ENCODE measurements around the gene UPF3A. TPM values are rescaled to one million over a fixed set of nuclear protein-coding genes. Genes with fewer than 3 reads are reported as not detected.
"Not testable (repeated sequence)": the region's sequence is repeated elsewhere in the genome, so short reads cannot be mapped to it uniquely, and the experiment has no call there.

Gene UPF3A
- total RNA-seq, 1 donor from 2014 or later: 46.2 TPM

GRCh38 chr13:114330086-114330485, 48.7 kb downstream of the UPF3A start:
- Mint-ChIP-seq H3K9me3 (ENCODE audit: low read depth) (no peaks in the 10 kb centered on the region), H3K27ac (ENCODE audit: unreplicated experiment) (no peak overlapping the region), H3K27me3 (ENCODE audit: low read depth) (no peaks in the 10 kb centered on the region), H3K36me3 (ENCODE audit: low read depth) (peaks cover 10% of the 10 kb centered on the region), H3K4me3 (ENCODE audit: unreplicated experiment) (no peak overlapping the region), H3K4me1 (ENCODE audit: low read depth) (peaks cover 4% of the 10 kb centered on the region)
- DNase-seq (ENCODE audit: low spot score): no peak
- TF ChIP-seq, protein P1, sequence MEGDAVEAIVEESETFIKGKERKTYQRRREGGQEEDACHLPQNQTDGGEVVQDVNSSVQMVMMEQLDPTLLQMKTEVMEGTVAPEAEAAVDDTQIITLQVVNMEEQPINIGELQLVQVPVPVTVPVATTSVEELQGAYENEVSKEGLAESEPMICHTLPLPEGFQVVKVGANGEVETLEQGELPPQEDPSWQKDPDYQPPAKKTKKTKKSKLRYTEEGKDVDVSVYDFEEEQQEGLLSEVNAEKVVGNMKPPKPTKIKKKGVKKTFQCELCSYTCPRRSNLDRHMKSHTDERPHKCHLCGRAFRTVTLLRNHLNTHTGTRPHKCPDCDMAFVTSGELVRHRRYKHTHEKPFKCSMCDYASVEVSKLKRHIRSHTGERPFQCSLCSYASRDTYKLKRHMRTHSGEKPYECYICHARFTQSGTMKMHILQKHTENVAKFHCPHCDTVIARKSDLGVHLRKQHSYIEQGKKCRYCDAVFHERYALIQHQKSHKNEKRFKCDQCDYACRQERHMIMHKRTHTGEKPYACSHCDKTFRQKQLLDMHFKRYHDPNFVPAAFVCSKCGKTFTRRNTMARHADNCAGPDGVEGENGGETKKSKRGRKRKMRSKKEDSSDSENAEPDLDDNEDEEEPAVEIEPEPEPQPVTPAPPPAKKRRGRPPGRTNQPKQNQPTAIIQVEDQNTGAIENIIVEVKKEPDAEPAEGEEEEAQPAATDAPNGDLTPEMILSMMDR (IDR thresholded peaks at IDR 0.05): no peak

- not testable (repeated sequence) for H3K9me3 Mint-ChIP-seq (ENCODE audit: low read depth); H3K4me1 Mint-ChIP-seq (ENCODE audit: low read depth); H3K4me3 Mint-ChIP-seq (ENCODE audit: unreplicated experiment); H3K27me3 Mint-ChIP-seq (ENCODE audit: low read depth); H3K27ac Mint-ChIP-seq (ENCODE audit: unreplicated experiment); H3K36me3 Mint-ChIP-seq (ENCODE audit: low read depth); DNase-seq (ENCODE audit: low spot score)
Observed at GRCh38 chr13:114333881-114334280, 52.5 kb downstream of the UPF3A start.

DNA sequence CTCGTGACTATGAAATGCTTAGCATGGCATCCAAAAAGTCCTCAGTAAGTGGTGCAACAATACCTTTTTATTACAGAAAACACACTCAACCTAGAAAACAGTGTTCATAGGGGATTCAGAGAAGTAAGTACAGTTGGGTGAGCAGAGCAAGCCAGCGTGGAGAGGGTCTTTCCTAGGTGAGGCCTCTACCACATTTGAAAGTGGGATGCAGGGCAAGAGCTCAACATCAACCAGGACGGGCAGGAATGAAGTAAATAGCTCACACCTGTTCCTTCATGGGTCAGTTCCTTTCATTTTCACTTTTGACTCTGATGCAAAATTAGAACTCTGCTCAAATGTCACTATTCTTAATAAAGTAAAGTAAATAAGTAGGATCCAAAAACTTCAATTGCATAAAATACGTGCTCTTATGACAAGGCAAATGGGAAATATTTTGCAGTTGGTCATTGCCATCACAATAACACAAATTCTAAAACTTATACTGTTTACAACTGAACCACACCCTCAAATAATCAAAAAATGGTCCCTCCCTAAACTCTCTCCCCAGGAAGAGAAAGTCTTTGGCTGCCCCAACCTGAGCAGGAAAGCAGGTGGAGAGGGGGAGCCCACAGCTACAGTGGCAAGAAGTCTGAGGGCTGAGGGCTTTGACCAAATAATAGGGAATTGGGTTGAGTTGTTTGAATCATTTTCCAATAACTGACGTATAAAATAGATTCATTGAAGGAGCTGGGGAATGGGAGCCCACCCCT, 53.1 kb downstream of the UPF3A start:
- no peak for DNase-seq (ENCODE audit: low spot score)
- Mint-ChIP-seq H3K27me3 (ENCODE audit: low read depth) (no peaks in the 10 kb centered on the region), H3K27ac (ENCODE audit: unreplicated experiment) (no peak overlapping the region), H3K9me3 (ENCODE audit: low read depth) (no peaks in the 10 kb centered on the region), H3K36me3 (ENCODE audit: low read depth) (no peaks in the 10 kb centered on the region), H3K4me3 (ENCODE audit: unreplicated experiment) (no peak overlapping the region), H3K4me1 (ENCODE audit: low read depth) (no peaks in the 10 kb centered on the region)
- TF ChIP-seq, protein P1 (IDR thresholded peaks at IDR 0.05): no peak

GRCh38 chr13:114336457-114336856, 55.1 kb downstream of the UPF3A start:
- H3K4me1 Mint-ChIP-seq (ENCODE audit: low read depth); H3K27me3 Mint-ChIP-seq (ENCODE audit: low read depth); H3K4me3 Mint-ChIP-seq (ENCODE audit: unreplicated experiment); DNase-seq (ENCODE audit: low spot score); H3K27ac Mint-ChIP-seq (ENCODE audit: unreplicated experiment); H3K36me3 Mint-ChIP-seq (ENCODE audit: low read depth); H3K9me3 Mint-ChIP-seq (ENCODE audit: low read depth): not testable (repeated sequence)

DNA sequence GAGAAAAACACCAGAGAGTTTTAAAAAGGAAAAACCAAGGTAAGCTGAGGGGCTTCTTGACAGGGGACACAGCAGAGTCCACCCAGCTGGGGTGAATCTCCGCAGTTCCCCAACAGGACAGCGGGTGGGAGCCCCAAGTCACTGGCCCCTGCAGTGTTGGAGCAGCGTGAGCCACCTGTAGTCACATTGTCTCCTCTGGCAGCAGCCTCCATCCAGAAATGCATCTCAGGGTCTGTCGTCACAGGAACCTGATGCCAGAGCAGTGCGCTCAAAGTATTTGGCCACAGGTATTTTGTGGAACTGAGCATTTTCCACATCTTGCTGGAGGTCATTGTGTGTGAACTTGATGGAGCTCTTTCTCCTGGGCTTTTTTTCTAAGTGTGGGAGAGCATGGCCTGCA, 57.6 kb downstream of the UPF3A start:
- Mint-ChIP-seq H3K4me3 (ENCODE audit: unreplicated experiment) (no peak overlapping the region), H3K36me3 (ENCODE audit: low read depth) (no peaks in the 10 kb centered on the region), H3K4me1 (ENCODE audit: low read depth) (peaks cover 7% of the 10 kb centered on the region), H3K27ac (ENCODE audit: unreplicated experiment) (no peak overlapping the region), H3K9me3 (ENCODE audit: low read depth) (peaks cover 6% of the 10 kb centered on the region), H3K27me3 (ENCODE audit: low read depth) (no peaks in the 10 kb centered on the region)
- DNase-seq (ENCODE audit: low spot score): no peak
- TF ChIP-seq, protein P1 (IDR thresholded peaks at IDR 0.05): no peak

DNA sequence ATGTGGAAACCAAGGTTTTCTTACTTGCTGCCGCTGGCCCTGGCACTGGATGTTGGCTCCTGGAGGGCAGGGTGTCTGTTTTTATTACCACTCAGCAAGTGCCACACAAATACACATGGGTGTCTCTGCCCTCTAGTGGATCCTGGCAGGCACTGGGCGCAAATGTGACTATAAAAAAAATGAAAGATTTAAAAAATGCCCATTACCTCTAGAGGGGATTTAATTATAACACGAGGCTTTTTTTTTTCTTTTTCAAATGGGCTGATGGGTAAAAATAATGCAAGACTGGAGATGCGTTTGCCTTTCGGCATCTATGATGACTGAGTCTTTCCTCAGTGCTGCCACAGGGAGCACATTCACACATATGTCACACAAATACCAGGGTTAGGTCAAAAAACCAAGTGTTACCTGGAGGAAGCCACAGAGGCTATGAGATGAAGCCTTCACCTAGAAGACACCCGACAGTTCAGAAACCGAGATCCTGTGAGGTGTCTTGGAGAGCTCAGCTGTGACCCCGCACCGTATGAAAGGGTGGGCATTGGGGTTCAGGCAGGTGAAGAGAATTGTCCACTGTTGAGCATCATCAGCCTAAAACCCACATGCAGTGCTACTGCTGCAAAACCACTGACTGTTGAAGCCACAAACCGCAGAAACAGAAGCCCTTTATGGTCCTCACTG, 58.6 kb downstream of the UPF3A start:
- no peak overlapping the region for H3K4me3 Mint-ChIP-seq (ENCODE audit: unreplicated experiment)
- no peaks in the 10 kb centered on the region for H3K27me3 Mint-ChIP-seq (ENCODE audit: low read depth)
- H3K4me1 Mint-ChIP-seq (ENCODE audit: low read depth): peaks cover 11% of the 10 kb centered on the region
- TF ChIP-seq, protein P1 (IDR thresholded peaks at IDR 0.05): peak; percentile 84
- no peak for DNase-seq (ENCODE audit: low spot score)
- H3K36me3 Mint-ChIP-seq (ENCODE audit: low read depth): no peaks in the 10 kb centered on the region
- no peak overlapping the region for H3K27ac Mint-ChIP-seq (ENCODE audit: unreplicated experiment)
- H3K9me3 Mint-ChIP-seq (ENCODE audit: low read depth): peaks cover 6% of the 10 kb centered on the region
